ENCODE data around the gene PLEKHG4B.

Gene PLEKHG4B

GRCh38 chr5:142246-142810, 50.4 kb downstream of the PLEKHG4B start:
- TF ChIP-seq ZFX (IDR thresholded peaks at IDR 0.05) (no peak), CTCF (conservative IDR thresholded peaks at IDR 0.05) (no peak)
- H3K27ac ChIP-seq, result no peak overlapping the region

- H3K27ac ChIP-seq, result no peak overlapping the region
- TF ChIP-seq ZFX (IDR thresholded peaks at IDR 0.05), result no peak
Observed at GRCh38 chr5:143041-143440, 51.1 kb downstream of the PLEKHG4B start.

- TF ChIP-seq CTCF (conservative IDR thresholded peaks at IDR 0.05), result no peak
- no peak for TF ChIP-seq ZFX (IDR thresholded peaks at IDR 0.05)
Observed at GRCh38 chr5:144941-145340, 53.0 kb downstream of the PLEKHG4B start.

GRCh38 chr5:145585-146323, 53.8 kb downstream of the PLEKHG4B start:
- H3K27ac ChIP-seq, result no peak overlapping the region
- TF ChIP-seq CTCF (conservative IDR thresholded peaks at IDR 0.05), result no peak
- no peak for TF ChIP-seq ZFX (IDR thresholded peaks at IDR 0.05)

More at GRCh38 chr5:144941-145340, 53.0 kb downstream of the PLEKHG4B start:
- H3K27ac ChIP-seq, result no peak overlapping the region

GRCh38 chr5:147751-148150, 55.8 kb downstream of the PLEKHG4B start:
- TF ChIP-seq CTCF (conservative IDR thresholded peaks at IDR 0.05), result no peak
- no peak for TF ChIP-seq ZFX (IDR thresholded peaks at IDR 0.05)
- no peak overlapping the region for H3K27ac ChIP-seq

GRCh38 chr5:149745-150485, 57.9 kb downstream of the PLEKHG4B start:
- TF ChIP-seq CTCF (conservative IDR thresholded peaks at IDR 0.05) (no peak), ZFX (IDR thresholded peaks at IDR 0.05) (no peak)
- peak overlapping the region; percentile 53; the same call in 1 of the 2 replicates for H3K27ac ChIP-seq

- H3K27ac ChIP-seq, result peak overlapping the region; percentile 58; the same call in 1 of the 2 replicates
- TF ChIP-seq ZFX (IDR thresholded peaks at IDR 0.05), result no peak
- TF ChIP-seq CTCF (conservative IDR thresholded peaks at IDR 0.05), result no peak
Observed at GRCh38 chr5:150746-151145, 58.8 kb downstream of the PLEKHG4B start.
